GM12878 (cell line): ENCODE measurements around the gene DRAP1.

Experiments used
- EZH2 ChIP-seq: IDR thresholded peaks from 2 replicates; pipeline ENCODE4 v1.6.1; 2012; ENCODE audit warnings: low read depth, mild to moderate bottlenecking, control low read depth, inconsistent platforms, low read length, borderline replicate concordance; ENCODE audit not compliant: control insufficient read depth
- FOXM1 ChIP-seq: IDR thresholded peaks from 2 replicates; pipeline ENCODE4 v1.6.1; 2012; ENCODE audit warnings: low read depth, mild to moderate bottlenecking, inconsistent platforms, low read length, moderate library complexity
- HDAC2 ChIP-seq: fragments of 200-600 bp; sonication (generic); IDR thresholded peaks from 2 replicates; pipeline ENCODE4 v1.6.1; 2017
- NFYB ChIP-seq: IDR thresholded peaks from 2 replicates; pipeline ENCODE4 v1.6.1; 2011; ENCODE audit warnings: low read depth, mild to moderate bottlenecking, low read length, improper control_type of control experiment, moderate library complexity; ENCODE audit not compliant: insufficient read depth
- NR2C2 ChIP-seq: IDR thresholded peaks from 2 replicates; pipeline ENCODE4 v1.6.1; 2011; ENCODE audit warnings: borderline replicate concordance, low read depth; ENCODE audit not compliant: control insufficient read depth, insufficient read length
- PAX8 ChIP-seq: fragments of 450-650 bp; IDR thresholded peaks from 2 replicates; pipeline ENCODE4 v1.6.1; 2017; ENCODE audit warnings: mild to moderate bottlenecking, moderate library complexity
- RCOR1 ChIP-seq: conservative IDR thresholded peaks from 2 replicates; pipeline ENCODE4 v1.6.1; 2012; ENCODE audit warnings: low read depth, low read length, improper control_type of control experiment
- RFX5 ChIP-seq: IDR thresholded peaks from 2 replicates; pipeline ENCODE4 v1.6.1; 2011; ENCODE audit warnings: low read depth, low read length, improper control_type of control experiment
- TF ChIP-seq, protein P1 (sequence below): IDR thresholded peaks from 2 replicates; pipeline ENCODE4 v1.6.1; 2012; ENCODE audit warnings: low read depth, low read length, improper control_type of control experiment
- TF ChIP-seq, protein P2 (sequence below), 3 experiments: IDR thresholded peaks in 2 of 3; conservative IDR thresholded peaks in 1 of 3; 2 replicates each; pipeline ENCODE4 v1.5.1; 2011; ENCODE audit warnings: low read depth in 3 of 3, low read length in 3 of 3, mild to moderate bottlenecking in 3 of 3, control low read depth in 2 of 3, moderate library complexity in 2 of 3, inconsistent platforms in 1 of 3, mixed read lengths in 1 of 3; ENCODE audit not compliant: control insufficient read depth in 2 of 3, insufficient read depth in 1 of 3; ENCODE audit errors: extremely low read depth in 1 of 3
- TF ChIP-seq, protein P3 (sequence below): IDR thresholded peaks from 2 replicates; pipeline ENCODE4 v1.6.1; 2012; ENCODE audit warnings: mild to moderate bottlenecking, low read depth, low read length

DNA sequence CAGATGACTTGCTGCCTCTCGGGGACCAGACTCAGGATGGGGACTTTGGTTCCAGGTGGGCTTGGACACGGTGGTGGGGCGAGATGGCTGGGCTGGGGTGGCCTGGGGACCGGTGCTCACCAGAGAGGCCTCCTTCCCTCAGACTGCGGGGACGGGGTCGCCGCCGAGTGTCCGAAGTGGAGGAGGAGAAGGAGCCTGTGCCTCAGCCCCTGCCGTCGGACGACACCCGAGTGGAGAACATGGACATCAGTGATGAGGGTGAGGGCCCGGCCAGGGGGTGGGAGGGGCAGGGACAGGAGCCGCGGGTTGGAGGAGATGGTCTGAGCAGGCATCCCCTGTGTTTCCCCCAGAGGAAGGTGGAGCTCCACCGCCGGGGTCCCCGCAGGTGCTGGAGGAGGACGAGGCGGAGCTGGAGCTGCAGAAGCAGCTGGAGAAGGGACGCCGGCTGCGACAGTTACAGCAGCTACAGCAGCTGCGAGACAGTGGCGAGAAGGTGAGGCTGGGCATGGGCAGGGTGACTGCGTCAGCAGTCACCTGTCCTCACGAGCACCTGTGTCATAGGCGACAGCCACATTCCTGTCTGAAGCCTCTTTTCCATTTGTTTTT is 48.2 kb downstream of the DRAP1 start:
- TF ChIP-seq RFX5: no peak
- TF ChIP-seq, protein P1, sequence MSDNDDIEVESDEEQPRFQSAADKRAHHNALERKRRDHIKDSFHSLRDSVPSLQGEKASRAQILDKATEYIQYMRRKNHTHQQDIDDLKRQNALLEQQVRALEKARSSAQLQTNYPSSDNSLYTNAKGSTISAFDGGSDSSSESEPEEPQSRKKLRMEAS: no peak
- no peak for TF ChIP-seq NFYB
- TF ChIP-seq, protein P2, sequence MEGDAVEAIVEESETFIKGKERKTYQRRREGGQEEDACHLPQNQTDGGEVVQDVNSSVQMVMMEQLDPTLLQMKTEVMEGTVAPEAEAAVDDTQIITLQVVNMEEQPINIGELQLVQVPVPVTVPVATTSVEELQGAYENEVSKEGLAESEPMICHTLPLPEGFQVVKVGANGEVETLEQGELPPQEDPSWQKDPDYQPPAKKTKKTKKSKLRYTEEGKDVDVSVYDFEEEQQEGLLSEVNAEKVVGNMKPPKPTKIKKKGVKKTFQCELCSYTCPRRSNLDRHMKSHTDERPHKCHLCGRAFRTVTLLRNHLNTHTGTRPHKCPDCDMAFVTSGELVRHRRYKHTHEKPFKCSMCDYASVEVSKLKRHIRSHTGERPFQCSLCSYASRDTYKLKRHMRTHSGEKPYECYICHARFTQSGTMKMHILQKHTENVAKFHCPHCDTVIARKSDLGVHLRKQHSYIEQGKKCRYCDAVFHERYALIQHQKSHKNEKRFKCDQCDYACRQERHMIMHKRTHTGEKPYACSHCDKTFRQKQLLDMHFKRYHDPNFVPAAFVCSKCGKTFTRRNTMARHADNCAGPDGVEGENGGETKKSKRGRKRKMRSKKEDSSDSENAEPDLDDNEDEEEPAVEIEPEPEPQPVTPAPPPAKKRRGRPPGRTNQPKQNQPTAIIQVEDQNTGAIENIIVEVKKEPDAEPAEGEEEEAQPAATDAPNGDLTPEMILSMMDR (IDR thresholded peaks at IDR 0.05 in 2 of 3, conservative IDR thresholded peaks at IDR 0.05 in 1 of 3; ENCODE audit: control insufficient read depth in 2 of 3, extremely low read depth in 1 of 3, insufficient read depth in 1 of 3, low read depth in 3 of 3, low read length in 3 of 3): no peak
- TF ChIP-seq, protein P3, sequence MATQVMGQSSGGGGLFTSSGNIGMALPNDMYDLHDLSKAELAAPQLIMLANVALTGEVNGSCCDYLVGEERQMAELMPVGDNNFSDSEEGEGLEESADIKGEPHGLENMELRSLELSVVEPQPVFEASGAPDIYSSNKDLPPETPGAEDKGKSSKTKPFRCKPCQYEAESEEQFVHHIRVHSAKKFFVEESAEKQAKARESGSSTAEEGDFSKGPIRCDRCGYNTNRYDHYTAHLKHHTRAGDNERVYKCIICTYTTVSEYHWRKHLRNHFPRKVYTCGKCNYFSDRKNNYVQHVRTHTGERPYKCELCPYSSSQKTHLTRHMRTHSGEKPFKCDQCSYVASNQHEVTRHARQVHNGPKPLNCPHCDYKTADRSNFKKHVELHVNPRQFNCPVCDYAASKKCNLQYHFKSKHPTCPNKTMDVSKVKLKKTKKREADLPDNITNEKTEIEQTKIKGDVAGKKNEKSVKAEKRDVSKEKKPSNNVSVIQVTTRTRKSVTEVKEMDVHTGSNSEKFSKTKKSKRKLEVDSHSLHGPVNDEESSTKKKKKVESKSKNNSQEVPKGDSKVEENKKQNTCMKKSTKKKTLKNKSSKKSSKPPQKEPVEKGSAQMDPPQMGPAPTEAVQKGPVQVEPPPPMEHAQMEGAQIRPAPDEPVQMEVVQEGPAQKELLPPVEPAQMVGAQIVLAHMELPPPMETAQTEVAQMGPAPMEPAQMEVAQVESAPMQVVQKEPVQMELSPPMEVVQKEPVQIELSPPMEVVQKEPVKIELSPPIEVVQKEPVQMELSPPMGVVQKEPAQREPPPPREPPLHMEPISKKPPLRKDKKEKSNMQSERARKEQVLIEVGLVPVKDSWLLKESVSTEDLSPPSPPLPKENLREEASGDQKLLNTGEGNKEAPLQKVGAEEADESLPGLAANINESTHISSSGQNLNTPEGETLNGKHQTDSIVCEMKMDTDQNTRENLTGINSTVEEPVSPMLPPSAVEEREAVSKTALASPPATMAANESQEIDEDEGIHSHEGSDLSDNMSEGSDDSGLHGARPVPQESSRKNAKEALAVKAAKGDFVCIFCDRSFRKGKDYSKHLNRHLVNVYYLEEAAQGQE: no peak
- no peak for TF ChIP-seq HDAC2
- no peak for TF ChIP-seq NR2C2
- TF ChIP-seq EZH2: no peak
- TF ChIP-seq PAX8: no peak
- TF ChIP-seq FOXM1: no peak
- TF ChIP-seq RCOR1: no peak
